WTC11 (cell line): Measurements from ENCODE around the gene SLC38A4. TPM values are rescaled to one million over a fixed set of nuclear protein-coding genes. Genes with fewer than 3 reads are reported as not detected.

Source experiments
- ATAC-seq: fragments of 200-7000 bp; cut with Tn5 transposase; 2 replicates; pipeline ENCODE4 v1.10.0; 2021; ENCODE audit warnings: mild to moderate bottlenecking, moderate library complexity
- CTCF ChIA-PET: fragments of 300-600 bp; sonication (Branson Sonifier 250); formaldehyde crosslinking; loops from one replicate; lab custom pipeline; 2021; ENCODE audit warnings: antibody characterized with exemption; lab: Charles Lee
- POLR2A ChIA-PET: fragments of 350-600 bp; sonication (Branson Sonifier 250); formaldehyde crosslinking; loops from one replicate; lab custom pipeline; 2021; ENCODE audit warnings: antibody characterized with exemption; lab: Charles Lee
- DNase-seq: peaks from one replicate; pipeline ENCODE4 v3.0.0; 2021; ENCODE audit warnings: low spot score
- H3K27ac Mint-ChIP-seq: 2 replicates; pipeline ENCODE4 v1.8.0; 2021; ENCODE audit warnings: mixed read lengths
- H3K27me3 Mint-ChIP-seq: 2 replicates; pipeline ENCODE4 v1.8.0; 2021; ENCODE audit warnings: low read depth, mild to moderate bottlenecking, moderate library complexity, mixed read lengths
- H3K36me3 Mint-ChIP-seq: 2 replicates; pipeline ENCODE4 v1.8.0; 2021; ENCODE audit warnings: mixed read lengths
- H3K4me1 Mint-ChIP-seq: 2 replicates; pipeline ENCODE4 v1.8.0; 2022; ENCODE audit warnings: mixed read lengths
- H3K4me3 Mint-ChIP-seq: 2 replicates; pipeline ENCODE4 v1.8.0; 2021; ENCODE audit warnings: mild to moderate bottlenecking, moderate library complexity, mixed read lengths
- H3K9me3 Mint-ChIP-seq: 2 replicates; pipeline ENCODE4 v1.8.0; 2021; ENCODE audit warnings: mixed read lengths
- CBFB ChIP-seq: sonication (generic); formaldehyde crosslinking; IDR thresholded peaks from 2 replicates; pipeline ENCODE4 v1.8.1; 2022; ENCODE audit warnings: mild to moderate bottlenecking, low read depth, missing genetic modification reagents
- EMX1 ChIP-seq: fragments of 250-450 bp; sonication (Bioruptor Pico); IDR thresholded peaks from 2 replicates; pipeline ENCODE4 v1.8.0; 2021; ENCODE audit warnings: mild to moderate bottlenecking
- FOXP1 ChIP-seq: sonication (generic); formaldehyde crosslinking; IDR thresholded peaks from 2 replicates; pipeline ENCODE4 v1.8.0; 2022; ENCODE audit warnings: missing genetic modification reagents, mild to moderate bottlenecking, moderate library complexity, borderline replicate concordance
- GABPB1 ChIP-seq: sonication (generic); formaldehyde crosslinking; IDR thresholded peaks from 2 replicates; pipeline ENCODE4 v1.8.1; 2023; ENCODE audit warnings: mild to moderate bottlenecking, missing genetic modification reagents
- KAT7 ChIP-seq: sonication (generic); formaldehyde crosslinking; IDR thresholded peaks from 2 replicates; pipeline ENCODE4 v1.8.1; 2023; ENCODE audit warnings: missing genetic modification reagents, mild to moderate bottlenecking, borderline replicate concordance
- MYBL2 ChIP-seq: sonication (generic); formaldehyde crosslinking; IDR thresholded peaks from 2 replicates; pipeline ENCODE4 v1.8.1; 2023; ENCODE audit warnings: mild to moderate bottlenecking, moderate library complexity, missing genetic modification reagents
- NR2C2 ChIP-seq: sonication (generic); formaldehyde crosslinking; IDR thresholded peaks from 2 replicates; pipeline ENCODE4 v1.8.0; 2022; ENCODE audit warnings: mild to moderate bottlenecking, missing genetic modification reagents
- SP1 ChIP-seq: sonication (generic); formaldehyde crosslinking; conservative IDR thresholded peaks from 2 replicates; pipeline ENCODE4 v1.8.1; 2022; ENCODE audit warnings: missing genetic modification reagents
- TEAD4 ChIP-seq: sonication (generic); formaldehyde crosslinking; IDR thresholded peaks from 2 replicates; pipeline ENCODE4 v1.8.0; 2022; ENCODE audit warnings: mild to moderate bottlenecking, missing genetic modification reagents
- ZNF263 ChIP-seq: sonication (generic); formaldehyde crosslinking; IDR thresholded peaks from 2 replicates; pipeline ENCODE4 v1.8.1; 2022; ENCODE audit warnings: low read depth, mild to moderate bottlenecking, moderate library complexity, missing genetic modification reagents
- total RNA-seq: library from RNA; stranded (reverse); gene quantifications from 3 replicates; pipeline ENCODE4 v1.2.3, GENCODE V29; 2021
- TF ChIP-seq, protein P1 (sequence below): fragments of 250-450 bp; sonication (Bioruptor Pico); IDR thresholded peaks from 2 replicates; pipeline ENCODE4 v1.8.0; 2021; ENCODE audit warnings: mild to moderate bottlenecking
- TF ChIP-seq, protein P2 (sequence below): sonication (generic); formaldehyde crosslinking; IDR thresholded peaks from 2 replicates; pipeline ENCODE4 v1.8.0; 2022; ENCODE audit warnings: mild to moderate bottlenecking, missing genetic modification reagents
- TF ChIP-seq, protein P3 (sequence below): sonication (generic); formaldehyde crosslinking; IDR thresholded peaks from 2 replicates; pipeline ENCODE4 v1.8.0; 2022; ENCODE audit warnings: mild to moderate bottlenecking, missing genetic modification reagents
- TF ChIP-seq, protein P4 (sequence below): sonication (generic); formaldehyde crosslinking; IDR thresholded peaks from 2 replicates; pipeline ENCODE4 v1.8.0; 2023; ENCODE audit warnings: missing genetic modification reagents, mild to moderate bottlenecking, borderline replicate concordance
- TF ChIP-seq, protein P5 (sequence below): sonication (generic); formaldehyde crosslinking; IDR thresholded peaks from 2 replicates; pipeline ENCODE4 v1.8.1; 2022; ENCODE audit warnings: missing genetic modification reagents, borderline replicate concordance
- TF ChIP-seq, protein P6 (sequence below): sonication (generic); formaldehyde crosslinking; IDR thresholded peaks from 2 replicates; pipeline ENCODE4 v1.8.1; 2022; ENCODE audit warnings: mild to moderate bottlenecking, moderate library complexity, missing genetic modification reagents
- TF ChIP-seq, protein P7 (sequence below): sonication (generic); formaldehyde crosslinking; IDR thresholded peaks from 2 replicates; pipeline ENCODE4 v1.8.1; 2023; ENCODE audit warnings: mild to moderate bottlenecking, missing genetic modification reagents, moderate library complexity

The SLC38A4 gene
- total RNA-seq, 1 experiment from 2014 or later: 6.1 TPM

DNA sequence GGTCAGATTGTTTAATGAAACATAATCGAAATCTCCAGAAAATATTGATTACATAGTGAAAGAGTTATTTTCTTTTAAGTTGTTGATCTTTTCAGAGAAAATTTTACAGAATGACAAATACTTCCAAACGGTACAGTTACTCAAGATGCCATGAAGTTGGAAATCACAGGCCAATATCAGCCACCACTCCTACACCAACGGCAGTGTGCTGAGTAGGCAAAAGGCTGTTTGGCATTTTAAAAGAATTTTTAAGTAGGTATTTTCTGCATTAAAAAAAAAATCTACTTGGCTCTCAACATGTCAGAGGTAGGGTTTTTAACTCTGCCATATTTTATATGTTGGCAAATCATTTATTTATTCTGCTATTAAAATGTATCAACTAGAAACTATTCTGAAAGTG, 21.7 kb downstream of the SLC38A4 start:
- no peak for ATAC-seq
- no peak for DNase-seq
- Mint-ChIP-seq H3K4me3 (no peak overlapping the region), H3K27me3 (no peaks in the 10 kb centered on the region), H3K4me1 (peaks cover 3% of the 10 kb centered on the region), H3K9me3 (no peaks in the 10 kb centered on the region), H3K36me3 (no peaks in the 10 kb centered on the region), H3K27ac (no peak overlapping the region)
- CTCF ChIA-PET: no interaction called here
- TF ChIP-seq, protein P1, sequence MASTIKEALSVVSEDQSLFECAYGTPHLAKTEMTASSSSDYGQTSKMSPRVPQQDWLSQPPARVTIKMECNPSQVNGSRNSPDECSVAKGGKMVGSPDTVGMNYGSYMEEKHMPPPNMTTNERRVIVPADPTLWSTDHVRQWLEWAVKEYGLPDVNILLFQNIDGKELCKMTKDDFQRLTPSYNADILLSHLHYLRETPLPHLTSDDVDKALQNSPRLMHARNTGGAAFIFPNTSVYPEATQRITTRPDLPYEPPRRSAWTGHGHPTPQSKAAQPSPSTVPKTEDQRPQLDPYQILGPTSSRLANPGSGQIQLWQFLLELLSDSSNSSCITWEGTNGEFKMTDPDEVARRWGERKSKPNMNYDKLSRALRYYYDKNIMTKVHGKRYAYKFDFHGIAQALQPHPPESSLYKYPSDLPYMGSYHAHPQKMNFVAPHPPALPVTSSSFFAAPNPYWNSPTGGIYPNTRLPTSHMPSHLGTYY (CRISPR knock-in tag): no peak
- TF ChIP-seq, protein P2, sequence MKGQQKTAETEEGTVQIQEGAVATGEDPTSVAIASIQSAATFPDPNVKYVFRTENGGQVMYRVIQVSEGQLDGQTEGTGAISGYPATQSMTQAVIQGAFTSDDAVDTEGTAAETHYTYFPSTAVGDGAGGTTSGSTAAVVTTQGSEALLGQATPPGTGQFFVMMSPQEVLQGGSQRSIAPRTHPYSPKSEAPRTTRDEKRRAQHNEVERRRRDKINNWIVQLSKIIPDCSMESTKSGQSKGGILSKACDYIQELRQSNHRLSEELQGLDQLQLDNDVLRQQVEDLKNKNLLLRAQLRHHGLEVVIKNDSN: no peak
- TF ChIP-seq FOXP1 (CRISPR knock-in tag) (no peak), CBFB (no peak), MYBL2 (CRISPR knock-in tag) (no peak), GABPB1 (CRISPR knock-in tag) (no peak), ZNF263 (no peak), NR2C2 (CRISPR knock-in tag) (no peak), TEAD4 (CRISPR knock-in tag) (no peak)
- TF ChIP-seq, protein P3, sequence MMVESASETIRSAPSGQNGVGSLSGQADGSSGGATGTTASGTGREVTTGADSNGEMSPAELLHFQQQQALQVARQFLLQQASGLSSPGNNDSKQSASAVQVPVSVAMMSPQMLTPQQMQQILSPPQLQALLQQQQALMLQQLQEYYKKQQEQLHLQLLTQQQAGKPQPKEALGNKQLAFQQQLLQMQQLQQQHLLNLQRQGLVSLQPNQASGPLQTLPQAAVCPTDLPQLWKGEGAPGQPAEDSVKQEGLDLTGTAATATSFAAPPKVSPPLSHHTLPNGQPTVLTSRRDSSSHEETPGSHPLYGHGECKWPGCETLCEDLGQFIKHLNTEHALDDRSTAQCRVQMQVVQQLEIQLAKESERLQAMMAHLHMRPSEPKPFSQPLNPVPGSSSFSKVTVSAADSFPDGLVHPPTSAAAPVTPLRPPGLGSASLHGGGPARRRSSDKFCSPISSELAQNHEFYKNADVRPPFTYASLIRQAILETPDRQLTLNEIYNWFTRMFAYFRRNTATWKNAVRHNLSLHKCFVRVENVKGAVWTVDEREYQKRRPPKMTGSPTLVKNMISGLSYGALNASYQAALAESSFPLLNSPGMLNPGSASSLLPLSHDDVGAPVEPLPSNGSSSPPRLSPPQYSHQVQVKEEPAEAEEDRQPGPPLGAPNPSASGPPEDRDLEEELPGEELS (CRISPR knock-in tag): no peak
- TF ChIP-seq, protein P4, sequence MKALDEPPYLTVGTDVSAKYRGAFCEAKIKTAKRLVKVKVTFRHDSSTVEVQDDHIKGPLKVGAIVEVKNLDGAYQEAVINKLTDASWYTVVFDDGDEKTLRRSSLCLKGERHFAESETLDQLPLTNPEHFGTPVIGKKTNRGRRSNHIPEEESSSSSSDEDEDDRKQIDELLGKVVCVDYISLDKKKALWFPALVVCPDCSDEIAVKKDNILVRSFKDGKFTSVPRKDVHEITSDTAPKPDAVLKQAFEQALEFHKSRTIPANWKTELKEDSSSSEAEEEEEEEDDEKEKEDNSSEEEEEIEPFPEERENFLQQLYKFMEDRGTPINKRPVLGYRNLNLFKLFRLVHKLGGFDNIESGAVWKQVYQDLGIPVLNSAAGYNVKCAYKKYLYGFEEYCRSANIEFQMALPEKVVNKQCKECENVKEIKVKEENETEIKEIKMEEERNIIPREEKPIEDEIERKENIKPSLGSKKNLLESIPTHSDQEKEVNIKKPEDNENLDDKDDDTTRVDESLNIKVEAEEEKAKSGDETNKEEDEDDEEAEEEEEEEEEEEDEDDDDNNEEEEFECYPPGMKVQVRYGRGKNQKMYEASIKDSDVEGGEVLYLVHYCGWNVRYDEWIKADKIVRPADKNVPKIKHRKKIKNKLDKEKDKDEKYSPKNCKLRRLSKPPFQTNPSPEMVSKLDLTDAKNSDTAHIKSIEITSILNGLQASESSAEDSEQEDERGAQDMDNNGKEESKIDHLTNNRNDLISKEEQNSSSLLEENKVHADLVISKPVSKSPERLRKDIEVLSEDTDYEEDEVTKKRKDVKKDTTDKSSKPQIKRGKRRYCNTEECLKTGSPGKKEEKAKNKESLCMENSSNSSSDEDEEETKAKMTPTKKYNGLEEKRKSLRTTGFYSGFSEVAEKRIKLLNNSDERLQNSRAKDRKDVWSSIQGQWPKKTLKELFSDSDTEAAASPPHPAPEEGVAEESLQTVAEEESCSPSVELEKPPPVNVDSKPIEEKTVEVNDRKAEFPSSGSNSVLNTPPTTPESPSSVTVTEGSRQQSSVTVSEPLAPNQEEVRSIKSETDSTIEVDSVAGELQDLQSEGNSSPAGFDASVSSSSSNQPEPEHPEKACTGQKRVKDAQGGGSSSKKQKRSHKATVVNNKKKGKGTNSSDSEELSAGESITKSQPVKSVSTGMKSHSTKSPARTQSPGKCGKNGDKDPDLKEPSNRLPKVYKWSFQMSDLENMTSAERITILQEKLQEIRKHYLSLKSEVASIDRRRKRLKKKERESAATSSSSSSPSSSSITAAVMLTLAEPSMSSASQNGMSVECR (CRISPR knock-in tag): no peak
- TF ChIP-seq, protein P5, sequence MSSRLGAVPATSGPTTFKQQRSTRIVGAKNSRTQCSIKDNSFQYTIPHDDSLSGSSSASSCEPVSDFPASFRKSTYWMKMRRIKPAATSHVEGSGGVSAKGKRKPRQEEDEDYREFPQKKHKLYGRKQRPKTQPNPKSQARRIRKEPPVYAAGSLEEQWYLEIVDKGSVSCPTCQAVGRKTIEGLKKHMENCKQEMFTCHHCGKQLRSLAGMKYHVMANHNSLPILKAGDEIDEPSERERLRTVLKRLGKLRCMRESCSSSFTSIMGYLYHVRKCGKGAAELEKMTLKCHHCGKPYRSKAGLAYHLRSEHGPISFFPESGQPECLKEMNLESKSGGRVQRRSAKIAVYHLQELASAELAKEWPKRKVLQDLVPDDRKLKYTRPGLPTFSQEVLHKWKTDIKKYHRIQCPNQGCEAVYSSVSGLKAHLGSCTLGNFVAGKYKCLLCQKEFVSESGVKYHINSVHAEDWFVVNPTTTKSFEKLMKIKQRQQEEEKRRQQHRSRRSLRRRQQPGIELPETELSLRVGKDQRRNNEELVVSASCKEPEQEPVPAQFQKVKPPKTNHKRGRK (CRISPR knock-in tag): no peak
- POLR2A ChIA-PET: no interaction called here

DNA sequence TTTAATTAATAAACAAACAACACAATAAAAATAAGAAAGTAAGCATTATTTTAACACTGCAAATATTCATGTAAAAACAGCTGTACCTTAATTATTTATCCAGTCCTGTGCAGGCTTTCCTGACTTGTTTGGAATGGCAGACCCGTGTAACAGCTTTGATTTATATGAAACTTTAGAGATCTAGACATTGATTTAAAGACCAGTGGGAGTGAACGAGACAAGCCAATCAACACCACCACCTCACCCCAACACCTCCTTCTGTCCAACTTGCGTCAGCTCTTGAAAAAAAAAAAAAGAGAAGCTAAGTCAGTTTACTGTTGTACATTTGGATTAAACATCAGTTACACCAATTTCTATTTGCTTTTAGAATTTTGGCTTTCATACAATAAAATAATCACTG, 22.3 kb downstream of the SLC38A4 start:
- ATAC-seq: no peak
- ChIA-PET CTCF (no interaction called here), POLR2A (no interaction called here)
- DNase-seq: no peak
- H3K9me3 Mint-ChIP-seq: no peaks in the 10 kb centered on the region
- no peaks in the 10 kb centered on the region for H3K36me3 Mint-ChIP-seq
- no peaks in the 10 kb centered on the region for H3K4me1 Mint-ChIP-seq
- H3K27me3 Mint-ChIP-seq: no peaks in the 10 kb centered on the region
- no peak overlapping the region for H3K4me3 Mint-ChIP-seq
- H3K27ac Mint-ChIP-seq: no peak overlapping the region
- TF ChIP-seq, protein P6, sequence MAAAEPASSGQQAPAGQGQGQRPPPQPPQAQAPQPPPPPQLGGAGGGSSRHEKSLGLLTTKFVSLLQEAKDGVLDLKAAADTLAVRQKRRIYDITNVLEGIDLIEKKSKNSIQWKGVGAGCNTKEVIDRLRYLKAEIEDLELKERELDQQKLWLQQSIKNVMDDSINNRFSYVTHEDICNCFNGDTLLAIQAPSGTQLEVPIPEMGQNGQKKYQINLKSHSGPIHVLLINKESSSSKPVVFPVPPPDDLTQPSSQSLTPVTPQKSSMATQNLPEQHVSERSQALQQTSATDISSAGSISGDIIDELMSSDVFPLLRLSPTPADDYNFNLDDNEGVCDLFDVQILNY: no peak
- TF ChIP-seq SP1 (no peak), KAT7 (CRISPR knock-in tag) (no peak), EMX1 (CRISPR knock-in tag) (no peak)
- TF ChIP-seq, protein P4 (CRISPR knock-in tag): no peak
- TF ChIP-seq, protein P7, sequence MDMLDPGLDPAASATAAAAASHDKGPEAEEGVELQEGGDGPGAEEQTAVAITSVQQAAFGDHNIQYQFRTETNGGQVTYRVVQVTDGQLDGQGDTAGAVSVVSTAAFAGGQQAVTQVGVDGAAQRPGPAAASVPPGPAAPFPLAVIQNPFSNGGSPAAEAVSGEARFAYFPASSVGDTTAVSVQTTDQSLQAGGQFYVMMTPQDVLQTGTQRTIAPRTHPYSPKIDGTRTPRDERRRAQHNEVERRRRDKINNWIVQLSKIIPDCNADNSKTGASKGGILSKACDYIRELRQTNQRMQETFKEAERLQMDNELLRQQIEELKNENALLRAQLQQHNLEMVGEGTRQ (CRISPR knock-in tag): no peak
